IMR-90 (cell line): ENCODE measurements around the gene MON1A. TPM values are rescaled to one million over a fixed set of nuclear protein-coding genes. Genes with fewer than 3 reads are reported as not detected.
"Not testable (repeated sequence)": the region's sequence is repeated elsewhere in the genome, so short reads cannot be mapped to it uniquely, and the experiment has no call there.

Source experiments
- ATAC-seq: fragments of 200-7000 bp; cut with Tn5 transposase; 2 replicates; pipeline ENCODE4 v1.9.1; 2020; ENCODE audit warnings: low read depth, mild to moderate bottlenecking, moderate library complexity
- BruUV-seq: library from RNA; stranded (reverse); fragments of 400-500 nt; replicated peaks from 2 replicates; lab custom pipeline; 2021; lab: Mats Ljungman, UMichigan
- CTCF ChIA-PET: fragments of 300-600 bp; formaldehyde crosslinking; extraction: SDS; loops from one replicate; lab custom pipeline; 2021; ENCODE audit warnings: antibody characterized with exemption; lab: Yijun Ruan, JAX
- POLR2A ChIA-PET: fragments of 300-600 bp; sonication (Branson Sonifier 250); formaldehyde crosslinking; loops from one replicate; lab custom pipeline; 2022; ENCODE audit warnings: antibody characterized with exemption; ENCODE audit not compliant: unreplicated experiment; lab: Charles Lee
- DNase-seq: peaks from one replicate; pipeline ENCODE4 v3.0.0; 2013
- H2AFZ ChIP-seq: replicated peaks from 2 replicates; pipeline ENCODE3; 2013; ENCODE audit warnings: low read length, mild to moderate bottlenecking; ENCODE audit not compliant: poor library complexity
- H2AK5ac ChIP-seq: 2 replicates; pipeline ENCODE4 v1.6.1; 2013; ENCODE audit warnings: low read depth, low read length, inconsistent platforms
- H2AK9ac ChIP-seq: replicated peaks from 2 replicates; pipeline ENCODE3; 2013; ENCODE audit warnings: mild to moderate bottlenecking, low read depth, low read length, moderate library complexity; ENCODE audit not compliant: poor library complexity
- H2BK120ac ChIP-seq: 2 replicates; pipeline ENCODE4 v1.6.1; 2013; ENCODE audit warnings: low read depth, low read length, inconsistent platforms
- H2BK15ac ChIP-seq: 3 replicates; pipeline ENCODE4 v1.6.1; 2013; ENCODE audit warnings: low read depth, low read length, inconsistent platforms
- H2BK20ac ChIP-seq: 2 replicates; pipeline ENCODE4 v1.6.1; 2013; ENCODE audit warnings: low read depth, mild to moderate bottlenecking, inconsistent platforms, low read length, moderate library complexity
- H2BK5ac ChIP-seq: 2 replicates; pipeline ENCODE4 v1.6.1; 2013; ENCODE audit warnings: mild to moderate bottlenecking, low read depth, low read length, inconsistent platforms; ENCODE audit not compliant: poor library complexity, severe bottlenecking
- H3K14ac ChIP-seq: replicated peaks from 2 replicates; pipeline ENCODE4 v1.6.1; 2013; ENCODE audit warnings: low read depth, low read length, inconsistent platforms
- H3K18ac ChIP-seq: 2 replicates; pipeline ENCODE4 v1.6.1; 2013; ENCODE audit warnings: low read depth, low read length, control low read depth
- H3K23ac ChIP-seq: 2 replicates; pipeline ENCODE4 v1.6.1; 2013; ENCODE audit warnings: low read depth, low read length, inconsistent platforms
- H3K27ac ChIP-seq: 2 replicates; pipeline ENCODE4 v1.5.1; 2013; ENCODE audit warnings: mild to moderate bottlenecking, control low read depth, low read length; ENCODE audit not compliant: insufficient read depth
- H3K27me3 ChIP-seq: 2 replicates; pipeline ENCODE4 v1.6.1; 2013; ENCODE audit warnings: low read length; ENCODE audit not compliant: control insufficient read depth, insufficient read depth
- H3K36me3 ChIP-seq: 2 replicates; pipeline ENCODE4 v1.6.1; 2013; ENCODE audit warnings: low read length, mixed read lengths; ENCODE audit not compliant: control insufficient read depth, insufficient read depth
- H3K4ac ChIP-seq: 2 replicates; pipeline ENCODE4 v1.6.1; 2013; ENCODE audit warnings: low read depth, low read length, inconsistent platforms
- H3K4me1 ChIP-seq: 2 replicates; pipeline ENCODE4 v1.6.1; 2013; ENCODE audit warnings: low read length, mixed read lengths; ENCODE audit not compliant: control insufficient read depth, insufficient read depth
- H3K4me2 ChIP-seq: 2 replicates; pipeline ENCODE4 v1.6.1; 2013; ENCODE audit warnings: low read depth, mild to moderate bottlenecking, control low read depth, low read length, moderate library complexity
- H3K4me3 ChIP-seq: 2 replicates; pipeline ENCODE4 v1.5.1; 2013; ENCODE audit warnings: low read depth, mild to moderate bottlenecking, control low read depth, low read length, moderate library complexity; ENCODE audit not compliant: insufficient read depth
- H3K56ac ChIP-seq: 2 replicates; pipeline ENCODE4 v1.6.1; 2013; ENCODE audit warnings: low read length, inconsistent platforms; ENCODE audit not compliant: insufficient read depth; ENCODE audit errors: extremely low read depth
- H3K79me1 ChIP-seq, 2 experiments: 2 replicates each; pipeline ENCODE4 v1.6.1; 2013; ENCODE audit warnings: low read length in 2 of 2, inconsistent platforms in 1 of 2, low read depth in 1 of 2
- H3K9ac ChIP-seq: 2 replicates; pipeline ENCODE4 v1.6.1; 2013; ENCODE audit warnings: low read depth, low read length, control low read depth
- H3K9me1 ChIP-seq: 2 replicates; pipeline ENCODE4 v1.6.1; 2013; ENCODE audit warnings: low read length, inconsistent platforms; ENCODE audit not compliant: insufficient read depth
- H3K9me3 ChIP-seq: 2 replicates; pipeline ENCODE4 v1.6.1; 2013; ENCODE audit warnings: low read length; ENCODE audit not compliant: control insufficient read depth, insufficient read depth
- H4K20me1 ChIP-seq: 2 replicates; pipeline ENCODE4 v1.6.1; 2013; ENCODE audit warnings: low read length, inconsistent platforms; ENCODE audit not compliant: insufficient read depth
- H4K5ac ChIP-seq: 2 replicates; pipeline ENCODE4 v1.6.1; 2013; ENCODE audit warnings: mild to moderate bottlenecking, low read depth, low read length, control low read depth
- H4K8ac ChIP-seq, 2 experiments: 2 replicates each; pipeline ENCODE4 v1.6.1; 2013; ENCODE audit warnings: low read depth in 2 of 2, low read length in 2 of 2, control low read depth in 1 of 2, inconsistent platforms in 1 of 2
- H4K91ac ChIP-seq: 2 replicates; pipeline ENCODE4 v1.6.1; 2013; ENCODE audit warnings: low read depth, low read length, inconsistent platforms; ENCODE audit not compliant: insufficient read depth
- WGBS, 2 experiments: methylation state at CpG; one replicate each; pipeline versions ENCODE4 v1.1.5 to v1.1.7; 2013; ENCODE audit warnings: missing lambda C conversion rate in 2 of 2; ENCODE audit not compliant: insufficient read length in 1 of 2; ENCODE audit errors: extremely low coverage in 2 of 2; 5-methylcytosine and 5-hydroxymethylcytosine counted together
- dilution Hi-C: fragments of 300-500 bp; cut with HindIII; formaldehyde crosslinking; loops from one replicate; pipeline ENCODE4 v1.14.3; 2018; ENCODE audit warnings: low sequenced_read_pairs; ENCODE audit not compliant: unreplicated experiment
- in situ Hi-C: fragments of 300-500 bp; cut with MboI; formaldehyde crosslinking; loops from 3 replicates; pipeline ENCODE4 v1.14.3; 2019; ENCODE audit warnings: low sequenced_read_pairs, inconsistent platforms, mixed read lengths
- intact Hi-C: fragments of 100-400 bp; cut with micrococcal nuclease; formaldehyde crosslinking; loops from 2 replicates; pipeline ENCODE4 v1.10.0; 2022
- polyA plus RNA-seq, 3 experiments: library from polyadenylated mRNA; depleted of rRNA; stranded (reverse); fragments of >200 nt; gene quantifications; 2 replicates each; pipeline ENCODE4 v1.2.3, GENCODE V29; 2012; ENCODE audit warnings: low replicate concordance in 1 of 3
- total RNA-seq: library from RNA; depleted of rRNA; stranded (reverse); fragments of >200 nt; gene quantifications from 2 replicates; pipeline ENCODE4 v1.2.3, GENCODE V29; 2012

The MON1A gene
- total and polyA plus RNA-seq, 2 of the 4 experiments (the other 2 are of a cell fraction), result 8.2 to 13.5 TPM

DNA sequence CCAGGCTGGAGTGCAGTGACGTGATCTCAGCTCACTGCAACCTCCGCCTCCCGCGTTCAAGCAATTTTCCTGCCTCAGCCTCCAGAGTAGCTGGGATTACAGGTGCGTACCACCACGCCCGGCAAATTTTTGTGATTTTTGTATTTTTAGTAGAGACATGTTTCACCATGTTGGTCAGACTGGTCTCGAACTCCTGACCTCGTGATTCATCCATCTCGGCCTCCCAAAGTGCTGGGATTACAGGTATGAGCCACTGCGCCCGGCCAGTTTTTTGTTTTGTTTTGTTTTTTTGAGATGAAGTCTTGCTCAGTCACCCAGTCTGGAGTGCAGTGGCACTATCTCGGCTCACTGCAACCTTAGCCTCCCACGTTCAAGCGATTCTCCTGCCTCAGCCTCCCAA, 2.7 kb upstream of the MON1A start:
- dilution Hi-C loops, POLR2A ChIA-PET, H3K4ac ChIP-seq, H2BK5ac ChIP-seq, H4K91ac ChIP-seq, H4K5ac ChIP-seq, H3K23ac ChIP-seq, H3K27ac ChIP-seq, BruUV-seq, H4K8ac ChIP-seq, H3K56ac ChIP-seq, in situ Hi-C loops, ATAC-seq, H3K9me3 ChIP-seq, CTCF ChIA-PET, H2AFZ ChIP-seq, H3K9me1 ChIP-seq, H3K36me3 ChIP-seq, H3K14ac ChIP-seq, H3K27me3 ChIP-seq, H2BK120ac ChIP-seq, H3K18ac ChIP-seq, H2BK15ac ChIP-seq, H3K4me1 ChIP-seq, H2AK5ac ChIP-seq, H3K4me2 ChIP-seq, H2BK20ac ChIP-seq, H4K20me1 ChIP-seq, H2AK9ac ChIP-seq, intact Hi-C loops, H3K4me3 ChIP-seq, DNase-seq, H3K9ac ChIP-seq: not testable (repeated sequence)
- WGBS, 2 experiments, result 87% methylated on average over 3 of the region's 15 CpGs; no CpG with 5 or more reads in 1 of the 2 experiments
- peaks cover 10 to 18% of the 10 kb centered on the region in 2 experiments for H3K79me1 ChIP-seq
